Brain microvascular endothelial cell (primary cell): ENCODE results near the gene ARIH1.
"Not testable (repeated sequence)": the region's sequence is repeated elsewhere in the genome, so short reads cannot be mapped to it uniquely, and the experiment has no call there.

Experiments
- DNase-seq: peaks from one replicate; pipeline ENCODE4 v3.0.0-alpha.2; 2020
- H3K27ac ChIP-seq: fragments of 250-450 bp; sonication (Bioruptor Pico); 2 replicates; pipeline ENCODE4 v1.5.1; 2020; ENCODE audit warnings: mild to moderate bottlenecking, moderate library complexity
- H3K27me3 ChIP-seq: fragments of 250-450 bp; sonication (Bioruptor Pico); replicated peaks from 2 replicates; pipeline ENCODE4 v1.5.1; 2020; ENCODE audit warnings: mild to moderate bottlenecking
- H3K36me3 ChIP-seq: fragments of 250-450 bp; sonication (Bioruptor Pico); replicated peaks from 2 replicates; pipeline ENCODE4 v1.5.1; 2020; ENCODE audit warnings: mild to moderate bottlenecking
- H3K4me3 ChIP-seq: 2 replicates; pipeline ENCODE4 v1.5.1; 2011; ENCODE audit warnings: low read depth, mild to moderate bottlenecking, control low read depth, low read length, moderate library complexity
- CTCF ChIP-seq: IDR thresholded peaks from 2 replicates; pipeline ENCODE4 v1.5.1; 2011; ENCODE audit warnings: low read depth, mild to moderate bottlenecking, moderate library complexity, low read length, control low read depth, inconsistent platforms; ENCODE audit errors: missing control alignments
- in situ Hi-C: cut with HindIII; loops from 2 replicates; pipeline ENCODE4 v1.10.0; 2017; ENCODE audit warnings: low sequenced_read_pairs, low pct_ligation_motif_present

The ARIH1 gene

GRCh38 chr15:72614810-72615532 is 140.8 kb downstream of the ARIH1 start:
- H3K36me3 ChIP-seq = no peaks in the 10 kb centered on the region
- H3K27ac ChIP-seq = no peak overlapping the region
- H3K4me3 ChIP-seq = no peak overlapping the region
- in situ Hi-C loops = no loop called here
- H3K27me3 ChIP-seq = no peaks in the 10 kb centered on the region
- TF ChIP-seq CTCF = no peak
- no peak for DNase-seq

- H3K4me3 ChIP-seq, H3K27me3 ChIP-seq, H3K36me3 ChIP-seq, in situ Hi-C loops, H3K27ac ChIP-seq, DNase-seq: not testable (repeated sequence)
These were observed 141.6 kb downstream of the ARIH1 start for GRCh38 chr15:72615533-72616233.

GRCh38 chr15:72616491-72617210 is 142.5 kb downstream of the ARIH1 start:
- Histone ChIP-seq H3K4me3 (no peak overlapping the region), H3K36me3 (no peaks in the 10 kb centered on the region), H3K27ac (no peak overlapping the region), H3K27me3 (no peaks in the 10 kb centered on the region)
- DNase-seq = no peak
- in situ Hi-C loops = no loop called here
- TF ChIP-seq CTCF = no peak

- H3K36me3 ChIP-seq, H3K4me3 ChIP-seq, in situ Hi-C loops, H3K27me3 ChIP-seq, DNase-seq, H3K27ac ChIP-seq: not testable (repeated sequence)
These were observed 149.7 kb downstream of the ARIH1 start for GRCh38 chr15:72623854-72624253.

GRCh38 chr15:72626153-72626552 is 152.0 kb downstream of the ARIH1 start:
- H3K4me3 ChIP-seq, DNase-seq, in situ Hi-C loops, H3K27ac ChIP-seq, H3K27me3 ChIP-seq, H3K36me3 ChIP-seq: not testable (repeated sequence)

- H3K4me3 ChIP-seq, H3K27me3 ChIP-seq, H3K36me3 ChIP-seq, DNase-seq, H3K27ac ChIP-seq, in situ Hi-C loops: not testable (repeated sequence)
- peak; percentile 40 for TF ChIP-seq CTCF
These were observed 154.3 kb downstream of the ARIH1 start for GRCh38 chr15:72628249-72629067.

- H3K36me3 ChIP-seq, H3K27ac ChIP-seq, H3K4me3 ChIP-seq, in situ Hi-C loops, H3K27me3 ChIP-seq, DNase-seq: not testable (repeated sequence)
These were observed 155.0 kb downstream of the ARIH1 start for GRCh38 chr15:72629068-72629570.

- in situ Hi-C loops, H3K27ac ChIP-seq, H3K27me3 ChIP-seq, H3K36me3 ChIP-seq: not testable (repeated sequence)
- H3K4me3 ChIP-seq = peak overlapping the region; percentile 17
- peak; percentile 67 for DNase-seq
These were observed 162.6 kb downstream of the ARIH1 start for GRCh38 chr15:72636519-72637282.

- DNase-seq, H3K27ac ChIP-seq, in situ Hi-C loops, H3K36me3 ChIP-seq, H3K27me3 ChIP-seq, H3K4me3 ChIP-seq: not testable (repeated sequence)
These were observed 165.8 kb downstream of the ARIH1 start for GRCh38 chr15:72639759-72640483.
